Endodermal cell (in vitro differentiated cells): ENCODE measurements around the gene PLSCR5. TPM values are rescaled to one million over a fixed set of nuclear protein-coding genes. Genes with fewer than 3 reads are reported as not detected.

Experiments used
- DNase-seq: peaks from one replicate; pipeline ENCODE4 v3.0.0-alpha.2; 2017
- H3K27ac ChIP-seq: 2 replicates; pipeline ENCODE4 v1.5.1; 2013; ENCODE audit warnings: mild to moderate bottlenecking, low read depth, low read length, moderate library complexity
- H3K27me3 ChIP-seq: 2 replicates; pipeline ENCODE4 v1.6.1; 2013; ENCODE audit warnings: mild to moderate bottlenecking, low read length, moderate library complexity; ENCODE audit not compliant: insufficient read depth, control insufficient read depth, poor library complexity, severe bottlenecking
- H3K36me3 ChIP-seq: 2 replicates; pipeline ENCODE4 v1.7.0; 2013; ENCODE audit warnings: mild to moderate bottlenecking, low read length, moderate library complexity; ENCODE audit not compliant: control insufficient read depth, insufficient read depth
- H3K4me1 ChIP-seq: one replicate; pipeline ENCODE4 v1.7.0; 2013; ENCODE audit warnings: low read length; ENCODE audit not compliant: control insufficient read depth, insufficient read depth
- H3K4me3 ChIP-seq: 2 replicates; pipeline ENCODE4 v1.5.1; 2013; ENCODE audit warnings: mild to moderate bottlenecking, low read length, moderate library complexity
- H3K9ac ChIP-seq: 2 replicates; pipeline ENCODE4 v1.6.1; 2013; ENCODE audit warnings: mild to moderate bottlenecking, low read length, moderate library complexity; ENCODE audit not compliant: poor library complexity, severe bottlenecking; ENCODE audit errors: extremely low read depth
- H3K9me3 ChIP-seq: 2 replicates; pipeline ENCODE4 v1.6.1; 2013; ENCODE audit warnings: mild to moderate bottlenecking, low read length, moderate library complexity; ENCODE audit not compliant: control insufficient read depth
- H3K27ac Mint-ChIP-seq: 2 replicates; pipeline ENCODE4 v1.8.0; 2020; ENCODE audit warnings: mixed read lengths
- H3K27me3 Mint-ChIP-seq: 2 replicates; pipeline ENCODE4 v1.8.0; 2021; ENCODE audit warnings: mild to moderate bottlenecking, mixed read lengths; ENCODE audit not compliant: insufficient read depth
- H3K36me3 Mint-ChIP-seq: 2 replicates; pipeline ENCODE4 v1.8.0; 2020; ENCODE audit warnings: low read depth, mixed read lengths
- H3K4me1 Mint-ChIP-seq: 2 replicates; pipeline ENCODE4 v1.8.0; 2020; ENCODE audit warnings: mixed read lengths
- H3K4me3 Mint-ChIP-seq: 2 replicates; pipeline ENCODE4 v1.8.0; 2020; ENCODE audit warnings: mild to moderate bottlenecking, moderate library complexity, mixed read lengths
- H3K9me3 Mint-ChIP-seq: 2 replicates; pipeline ENCODE4 v1.8.0; 2020; ENCODE audit warnings: mild to moderate bottlenecking, mixed read lengths
- CTCF ChIP-seq: fragments of 200-600 bp; sonication (generic); conservative IDR thresholded peaks from 2 replicates; pipeline ENCODE4 v1.5.0; 2021; ENCODE audit warnings: antibody characterized with exemption, mild to moderate bottlenecking
- WGBS, 2 experiments: methylation state at CpG; one replicate each; pipeline versions ENCODE4 v1.1.5 to v1.1.7; 2013; ENCODE audit warnings: missing lambda C conversion rate in 2 of 2, mixed read lengths in 1 of 2; ENCODE audit not compliant: insufficient coverage in 1 of 2, insufficient read length in 1 of 2; 5-methylcytosine and 5-hydroxymethylcytosine counted together
- total RNA-seq, 2 donors: library from RNA; stranded (reverse); fragmentation: NEBNext Ultra II Directional in 1 of 2; extraction: Animal tissue kit (Norgen Biotek cat#: 25700) in 1 of 2; gene quantifications; 2 replicates in 1 of 2; 3 replicates in 1 of 2; pipeline ENCODE4 v1.2.1, GENCODE V29; 2021

PLSCR5 gene
- total RNA-seq, 2 donors from 2014 or later: not detected

GRCh38 chr3:146554151-146554760, 50.9 kb downstream of the PLSCR5 start:
- 89 to 93% methylated on average over 7 of the region's 7 CpGs for WGBS, 2 experiments
- Histone ChIP-seq H3K27me3 (no peaks in the 10 kb centered on the region), H3K9ac (no peak overlapping the region), H3K9me3 (peaks cover 37% of the 10 kb centered on the region), H3K27ac (no peak overlapping the region), H3K36me3 (no peaks in the 10 kb centered on the region), H3K4me1 (no peaks in the 10 kb centered on the region), H3K4me3 (no peak overlapping the region)
- Mint-ChIP-seq H3K4me1 (peaks cover 12% of the 10 kb centered on the region), H3K27me3 (no peaks in the 10 kb centered on the region), H3K27ac (no peak overlapping the region), H3K4me3 (no peak overlapping the region), H3K9me3 (peaks cover 18% of the 10 kb centered on the region), H3K36me3 (no peaks in the 10 kb centered on the region)
- TF ChIP-seq CTCF: no peak
- peak; percentile 41 for DNase-seq

GRCh38 chr3:146550743-146551510, 54.2 kb downstream of the PLSCR5 start:
- peaks cover 15% of the 10 kb centered on the region for H3K4me1 Mint-ChIP-seq
- H3K9me3 ChIP-seq: peaks cover 12% of the 10 kb centered on the region
- DNase-seq: no peak
- H3K27me3 ChIP-seq: no peaks in the 10 kb centered on the region
- H3K36me3 ChIP-seq: no peaks in the 10 kb centered on the region
- H3K27ac Mint-ChIP-seq: no peak overlapping the region
- 92% methylated on average over 2 to 4 of the region's 5 CpGs for WGBS, 2 experiments
- H3K9ac ChIP-seq: no peak overlapping the region
- H3K36me3 Mint-ChIP-seq: no peaks in the 10 kb centered on the region
- no peak for TF ChIP-seq CTCF
- no peak overlapping the region for H3K4me3 Mint-ChIP-seq
- no peak overlapping the region for H3K4me3 ChIP-seq
- no peak overlapping the region for H3K27ac ChIP-seq
- H3K9me3 Mint-ChIP-seq: peaks cover 8% of the 10 kb centered on the region
- H3K4me1 ChIP-seq: no peaks in the 10 kb centered on the region
- H3K27me3 Mint-ChIP-seq: no peaks in the 10 kb centered on the region

- H3K4me1 ChIP-seq: no peaks in the 10 kb centered on the region
- H3K27me3 Mint-ChIP-seq: no peaks in the 10 kb centered on the region
- H3K9me3 Mint-ChIP-seq: peaks cover under 1% of the 10 kb centered on the region
- H3K4me3 ChIP-seq: no peak overlapping the region
- H3K9ac ChIP-seq: no peak overlapping the region
- H3K4me1 Mint-ChIP-seq: peaks cover 15% of the 10 kb centered on the region
- DNase-seq: no peak
- H3K27me3 ChIP-seq: no peaks in the 10 kb centered on the region
- peaks cover 4% of the 10 kb centered on the region for H3K9me3 ChIP-seq
- no peak overlapping the region for H3K4me3 Mint-ChIP-seq
- H3K36me3 ChIP-seq: no peaks in the 10 kb centered on the region
- no peak for TF ChIP-seq CTCF
- H3K36me3 Mint-ChIP-seq: no peaks in the 10 kb centered on the region
- no peak overlapping the region for H3K27ac Mint-ChIP-seq
- no peak overlapping the region for H3K27ac ChIP-seq
Observed at GRCh38 chr3:146550070-146550615, 55.0 kb downstream of the PLSCR5 start.
